NOMO-1 treated with DMSO at 0.1 percent for 48 hours (cell line): ENCODE measurements around the gene CCDC137.

Experiments
- DNase-seq: peaks from one replicate; lab custom pipeline; 2025; ENCODE audit not compliant: unreplicated experiment; lab: John Stamatoyannopoulos, UW

Gene CCDC137

GRCh38 chr17:81714412-81715106 is 48.0 kb downstream of the CCDC137 start:
- no peak for DNase-seq

- no peak for DNase-seq
Measured at GRCh38 chr17:81715107-81715871, 48.8 kb downstream of the CCDC137 start.

GRCh38 chr17:81715872-81716673 is 49.5 kb downstream of the CCDC137 start:
- DNase-seq: no peak

- DNase-seq: no peak
Measured at GRCh38 chr17:81716674-81716996, 50.1 kb downstream of the CCDC137 start.

- no peak for DNase-seq
Measured at GRCh38 chr17:81717049-81717765, 50.7 kb downstream of the CCDC137 start.

GRCh38 chr17:81717766-81718089 is 51.2 kb downstream of the CCDC137 start:
- DNase-seq: no peak

GRCh38 chr17:81719410-81720266 is 53.1 kb downstream of the CCDC137 start:
- no peak for DNase-seq

GRCh38 chr17:81720267-81721071 is 53.9 kb downstream of the CCDC137 start:
- no peak for DNase-seq

GRCh38 chr17:81722184-81723120 is 55.9 kb downstream of the CCDC137 start:
- DNase-seq: no peak
